Measurements from ENCODE around the gene NUBPL. TPM values are rescaled to one million over a fixed set of nuclear protein-coding genes. Genes with fewer than 3 reads are reported as not detected.

NUBPL gene
- total and polyA plus RNA-seq, 12 donors, result 3.6 to 27.3 (median 16.9) TPM

- intact Hi-C loops (cut with DNase I), result no loop called here
- TF ChIP-seq CTCF (IDR thresholded peaks at IDR 0.05) (no peak), POLR2A (IDR thresholded peaks at IDR 0.05) (no peak)
- Histone ChIP-seq H3K4me1 (replicated peaks in 1 of 2) (no peaks in the 10 kb centered on the region), H3K27ac (no peak overlapping the region), H3K9me3 (replicated peaks in 1 of 3) (no peaks in the 10 kb centered on the region), H3K36me3 (replicated peaks in 1 of 2) (no peaks in the 10 kb centered on the region), H3K4me3 (no peak overlapping the region), H3K27me3 (no peaks in the 10 kb centered on the region)
- no peak for DNase-seq
- WGBS, 4 donors, result 88 to 100% (median 95%) methylated on average over 2 to 3 of the region's 3 CpGs
Measured at GRCh38 chr14:31677630-31678029, 116.4 kb downstream of the NUBPL start.

- no peak for TF ChIP-seq POLR2A (IDR thresholded peaks at IDR 0.05)
- no peak for DNase-seq
- intact Hi-C loops (cut with DNase I), result no loop called here
Measured at GRCh38 chr14:31678421-31679249, 117.4 kb downstream of the NUBPL start.

GRCh38 chr14:31682768-31683167 lies 121.6 kb downstream of the NUBPL start:
- H3K4me3 ChIP-seq, result no peak overlapping the region
- H3K36me3 ChIP-seq (replicated peaks in 1 of 2), result no peaks in the 10 kb centered on the region
- H3K9me3 ChIP-seq (replicated peaks in 1 of 3), result peaks cover 0 to 6% (median 0%) of the 10 kb centered on the region in 3 donors
- H3K4me1 ChIP-seq (replicated peaks in 1 of 2), result no peaks in the 10 kb centered on the region
- no peak overlapping the region for H3K27ac ChIP-seq
- DNase-seq, result no peak
- intact Hi-C loops (cut with DNase I), result no loop called here
- 94 to 100% (median 97%) methylated on average over 2 of the region's 2 CpGs for WGBS, 4 donors
- no peaks in the 10 kb centered on the region for H3K27me3 ChIP-seq
- TF ChIP-seq POLR2A (IDR thresholded peaks at IDR 0.05) (no peak), CTCF (IDR thresholded peaks at IDR 0.05) (no peak)

More at GRCh38 chr14:31678421-31679249, 117.4 kb downstream of the NUBPL start:
- H3K4me3 ChIP-seq, result no peak overlapping the region
- 80 to 94% (median 88%) methylated on average over 6 to 9 of the region's 9 CpGs for WGBS, 4 donors
- peaks cover 0 to 2% (median 0%) of the 10 kb centered on the region in 3 donors for H3K9me3 ChIP-seq (replicated peaks in 1 of 3)
- no peaks in the 10 kb centered on the region for H3K4me1 ChIP-seq (replicated peaks in 1 of 2)
- H3K27me3 ChIP-seq, result no peaks in the 10 kb centered on the region
- no peak overlapping the region for H3K27ac ChIP-seq
- no peaks in the 10 kb centered on the region for H3K36me3 ChIP-seq (replicated peaks in 1 of 2)

- H3K27me3 ChIP-seq, result no peaks in the 10 kb centered on the region
- TF ChIP-seq CTCF (IDR thresholded peaks at IDR 0.05) (no peak), POLR2A (IDR thresholded peaks at IDR 0.05) (no peak)
- no peaks in the 10 kb centered on the region for H3K36me3 ChIP-seq (replicated peaks in 1 of 2)
- WGBS, 4 donors, result 90 to 100% (median 94%) methylated on average over 1 of the region's 1 CpG
- peaks cover 0 to 6% (median 0%) of the 10 kb centered on the region in 3 donors for H3K9me3 ChIP-seq (replicated peaks in 1 of 3)
- no peak overlapping the region for H3K27ac ChIP-seq
- no peaks in the 10 kb centered on the region for H3K4me1 ChIP-seq (replicated peaks in 1 of 2)
- no peak overlapping the region for H3K4me3 ChIP-seq
- intact Hi-C loops (cut with DNase I), result no loop called here
- no peak for DNase-seq
Measured at GRCh38 chr14:31687726-31688125, 126.5 kb downstream of the NUBPL start.

GRCh38 chr14:31690056-31690455 lies 128.9 kb downstream of the NUBPL start:
- Histone ChIP-seq H3K9me3 (replicated peaks in 1 of 3) (no peaks in the 10 kb centered on the region), H3K4me1 (replicated peaks in 1 of 2) (no peaks in the 10 kb centered on the region), H3K36me3 (replicated peaks in 1 of 2) (no peaks in the 10 kb centered on the region), H3K4me3 (no peak overlapping the region), H3K27ac (no peak overlapping the region), H3K27me3 (no peaks in the 10 kb centered on the region)
- no peak for DNase-seq
- TF ChIP-seq POLR2A (IDR thresholded peaks at IDR 0.05) (no peak), CTCF (IDR thresholded peaks at IDR 0.05) (no peak)
- WGBS, 4 donors, result 64 to 84% (median 68%) methylated on average over 3 of the region's 3 CpGs
- intact Hi-C loops (cut with DNase I), result no loop called here

Measured in adrenal gland (tissue), 12 donors.